Spleen (tissue), 7 donors: ENCODE data around the gene MYO19.

Source experiments
- CTCF ChIP-seq, 11 experiments: fragments of 200-600 bp in 7 of 11; fragments of 450-650 bp in 4 of 11; sonication (generic) in 4 of 11; IDR thresholded peaks in 8 of 11; conservative IDR thresholded peaks in 3 of 11; 1 replicate in 7 of 11; 2 replicates in 4 of 11; pipeline versions ENCODE4 v1.4.0 to v1.8.0; 2016 to 2021; ENCODE audit warnings: antibody characterized with exemption in 11 of 11, inconsistent platforms in 4 of 11, mild to moderate bottlenecking in 1 of 11
- POLR2A ChIP-seq, 3 donors: fragments of 450-650 bp; IDR thresholded peaks; one replicate each; pipeline ENCODE4 v1.5.1; 2017; ENCODE audit warnings: antibody characterized with exemption in 3 of 3, mild to moderate bottlenecking in 1 of 3
- POLR2AphosphoS5 ChIP-seq, 3 donors: sonication (generic); formaldehyde crosslinking; IDR thresholded peaks; one replicate each; pipeline ENCODE4 v1.5.1; 2017; ENCODE audit warnings: antibody characterized with exemption in 3 of 3
- donor health status: DM: no; HTN: no; CAD: no; lungs with moderate emphysema.
- donor health status: DM: no; HTN: no; CAD: no.
- donor health status: DM: no; HTN: no; CAD: no.

- TF ChIP-seq CTCF (IDR thresholded peaks at IDR 0.05 in 8 of 11, conservative IDR thresholded peaks at IDR 0.05 in 3 of 11) (no peak), POLR2A (IDR thresholded peaks at IDR 0.05) (no peak), POLR2AphosphoS5 (IDR thresholded peaks at IDR 0.05) (peak in 1 of 3 donors; percentile 13)
Measured at GRCh38 chr17:36510636-36511035, 24.0 kb downstream of the MYO19 start.
